ENCODE results near the gene SRRM2. TPM values are rescaled to one million over a fixed set of nuclear protein-coding genes. Genes with fewer than 3 reads are reported as not detected.
A peak's percentile ranks its signal among the peaks of the same experiment; 100 is the strongest.

Gene SRRM2
- total and polyA plus RNA-seq, 5 experiments from 2014 or later = 25.5 to 965 (median 110) TPM

DNA sequence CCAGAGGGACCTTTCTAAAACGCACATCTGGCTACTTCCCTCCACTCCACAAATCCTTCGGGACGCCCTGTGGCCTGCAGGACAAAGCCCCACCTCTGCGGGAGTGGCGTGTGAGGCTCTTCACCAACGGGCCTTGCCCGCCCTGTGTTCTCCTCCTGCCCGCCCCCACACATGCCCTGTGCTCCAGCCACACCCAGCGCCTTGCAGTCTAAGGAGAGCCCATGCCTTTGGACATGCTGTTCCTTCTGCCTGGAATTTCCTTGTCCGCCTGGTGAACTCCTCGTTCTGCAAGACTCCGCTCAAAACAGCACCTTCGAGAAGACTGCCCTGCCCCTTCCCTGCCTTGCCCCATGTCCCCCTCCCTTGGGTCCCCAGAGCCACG, 17.2 kb downstream of the SRRM2 start:
- Mint-ChIP-seq H3K9me3 (no peaks in the 10 kb centered on the region), H3K4me3 (peak overlapping the region in 3 of 10 donors; percentile 22 to 55 (median 33)), H3K4me1 (peaks cover 16 to 47% (median 28%) of the 10 kb centered on the region in 4 donors), H3K27me3 (no peaks in the 10 kb centered on the region), H3K36me3 (peaks cover 6 to 93% (median 34%) of the 10 kb centered on the region in 3 donors), H3K27ac (peak overlapping the region in 4 of 10 donors; percentile 78 to 90 (median 80))
- DNase-seq (no peak), ATAC-seq (peak in 1 of 2 donors; percentile 4)
- POLR2A ChIA-PET = interaction anchor here (0.7 to 0.8 kb wide), 2 partner anchors 16 to 17 kb away, joined by 3 to 4 read pairs; no protein-coding TSS in a partner anchor

DNA sequence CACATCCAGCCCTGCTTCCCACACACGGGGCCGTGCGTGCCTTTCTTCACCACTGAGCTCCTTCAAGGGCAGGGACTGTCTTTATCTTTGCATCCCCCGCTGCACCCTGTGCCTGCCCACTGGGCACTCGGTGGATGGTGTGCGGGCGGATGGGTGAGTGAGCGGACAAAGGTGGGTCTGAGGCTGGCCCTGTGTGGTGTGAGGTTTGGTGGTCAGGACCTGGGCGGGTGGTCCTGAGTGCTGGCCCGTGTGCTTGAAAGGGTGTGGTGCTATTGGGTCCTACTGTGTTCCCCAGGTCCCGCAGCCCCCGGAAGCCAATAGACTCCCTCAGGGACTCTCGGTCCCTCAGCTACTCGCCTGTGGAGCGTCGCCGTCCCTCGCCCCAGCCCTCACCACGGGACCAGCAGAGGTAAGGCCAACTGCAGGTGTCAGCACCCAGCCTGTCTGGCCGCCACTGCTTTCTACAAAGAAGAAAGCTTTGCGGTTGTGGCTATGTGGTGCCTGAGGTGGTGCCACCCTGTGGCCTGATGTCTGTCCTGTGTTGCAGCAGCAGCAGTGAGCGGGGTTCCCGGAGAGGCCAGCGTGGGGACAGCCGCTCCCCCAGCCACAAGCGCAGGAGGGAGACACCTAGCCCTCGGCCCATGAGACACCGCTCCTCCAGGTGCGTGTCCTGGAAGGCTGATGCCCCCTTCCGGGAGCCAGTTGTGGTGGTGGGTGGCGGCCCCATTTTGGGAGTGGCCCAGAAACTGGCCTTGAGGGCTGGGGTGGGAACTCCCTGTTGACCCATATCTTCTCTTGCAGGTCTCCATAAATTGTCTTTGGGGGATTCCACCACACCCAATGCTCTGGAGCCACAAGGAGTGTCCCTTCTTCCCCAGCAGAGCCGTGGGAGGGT, 17.9 kb downstream of the SRRM2 start:
- H3K36me3 Mint-ChIP-seq = peaks cover 6 to 91% (median 27%) of the 10 kb centered on the region in 3 donors
- H3K27me3 Mint-ChIP-seq = no peaks in the 10 kb centered on the region
- H3K4me3 Mint-ChIP-seq = peak overlapping the region in 3 of 10 donors; percentile 22 to 48 (median 22)
- POLR2A ChIA-PET = interaction anchor here (0.8 kb wide), 1 partner anchor 16 kb away, joined by 4 read pairs; no protein-coding TSS in a partner anchor
- no peaks in the 10 kb centered on the region for H3K9me3 Mint-ChIP-seq
- H3K27ac Mint-ChIP-seq = peak overlapping the region in 4 of 10 donors; percentile 50 to 93 (median 80)
- DNase-seq (peak in 1 of 10 donors; percentile 62), ATAC-seq (peak; percentile 5 to 39)
- H3K4me1 Mint-ChIP-seq = peaks cover 22 to 48% (median 27%) of the 10 kb centered on the region in 4 donors

DNA sequence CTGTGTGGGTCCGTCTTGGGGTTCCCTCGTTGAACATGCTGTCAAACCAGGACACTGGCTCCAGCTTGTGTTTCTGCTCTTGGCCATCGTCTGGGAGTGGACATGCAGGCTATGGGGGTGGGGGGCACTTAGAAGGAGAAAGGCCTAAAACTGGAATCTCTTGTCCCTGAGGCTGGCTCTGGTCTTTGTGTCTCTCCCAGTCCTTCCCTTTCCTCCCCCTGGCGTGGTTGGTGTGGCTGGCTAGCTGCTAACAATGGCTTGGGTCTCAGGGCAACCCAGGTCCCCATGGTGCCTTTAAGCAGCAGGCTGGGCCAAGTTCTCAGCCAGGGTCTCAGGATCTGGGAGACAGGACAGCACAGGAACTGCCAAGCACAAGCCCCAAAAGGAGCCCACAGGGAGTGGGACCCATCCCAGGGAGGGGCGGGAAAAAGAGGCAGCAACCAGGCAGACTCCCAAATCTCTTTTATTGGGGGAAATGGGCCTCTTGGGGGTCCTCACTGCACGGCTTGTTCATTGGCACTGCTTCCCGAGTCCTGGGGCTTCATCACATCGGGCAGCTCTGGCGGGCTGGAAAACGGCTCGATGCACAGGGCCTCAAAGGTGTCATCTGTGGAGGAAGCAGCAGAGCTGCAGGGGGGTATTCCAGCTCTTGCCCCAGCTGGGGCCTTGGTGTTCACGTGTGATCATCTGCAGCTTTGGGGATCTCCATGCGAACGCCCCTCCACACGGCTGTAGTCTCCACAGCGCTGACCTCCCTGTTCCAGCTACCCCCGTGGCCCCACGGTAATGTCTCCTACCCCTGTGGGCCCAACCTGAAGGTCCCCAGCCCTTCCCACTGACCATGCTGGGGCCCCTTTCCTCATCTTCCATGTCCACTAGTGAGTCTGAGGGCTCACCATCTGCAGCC, 19.3 kb downstream of the SRRM2 start:
- POLR2A ChIA-PET = interaction anchor here (0.6 to 1.2 kb wide), 3 partner anchors 12 to 20 kb away, joined by 3 to 5 read pairs (median 3); partner anchors contain the start of gene SRRM2
- H3K27me3 Mint-ChIP-seq = no peaks in the 10 kb centered on the region
- peak overlapping the region in 1 of 10 donors; percentile 51 for H3K4me3 Mint-ChIP-seq
- peak overlapping the region in 7 of 10 donors; percentile 21 to 93 (median 67) for H3K27ac Mint-ChIP-seq
- no peak for ATAC-seq
- peak in 1 of 10 donors; percentile 50 for DNase-seq
- no peaks in the 10 kb centered on the region for H3K9me3 Mint-ChIP-seq
- peaks cover 22 to 54% (median 36%) of the 10 kb centered on the region in 4 donors for H3K4me1 Mint-ChIP-seq
- peaks cover under 1 to 79% (median 14%) of the 10 kb centered on the region in 3 donors for H3K36me3 Mint-ChIP-seq

DNA sequence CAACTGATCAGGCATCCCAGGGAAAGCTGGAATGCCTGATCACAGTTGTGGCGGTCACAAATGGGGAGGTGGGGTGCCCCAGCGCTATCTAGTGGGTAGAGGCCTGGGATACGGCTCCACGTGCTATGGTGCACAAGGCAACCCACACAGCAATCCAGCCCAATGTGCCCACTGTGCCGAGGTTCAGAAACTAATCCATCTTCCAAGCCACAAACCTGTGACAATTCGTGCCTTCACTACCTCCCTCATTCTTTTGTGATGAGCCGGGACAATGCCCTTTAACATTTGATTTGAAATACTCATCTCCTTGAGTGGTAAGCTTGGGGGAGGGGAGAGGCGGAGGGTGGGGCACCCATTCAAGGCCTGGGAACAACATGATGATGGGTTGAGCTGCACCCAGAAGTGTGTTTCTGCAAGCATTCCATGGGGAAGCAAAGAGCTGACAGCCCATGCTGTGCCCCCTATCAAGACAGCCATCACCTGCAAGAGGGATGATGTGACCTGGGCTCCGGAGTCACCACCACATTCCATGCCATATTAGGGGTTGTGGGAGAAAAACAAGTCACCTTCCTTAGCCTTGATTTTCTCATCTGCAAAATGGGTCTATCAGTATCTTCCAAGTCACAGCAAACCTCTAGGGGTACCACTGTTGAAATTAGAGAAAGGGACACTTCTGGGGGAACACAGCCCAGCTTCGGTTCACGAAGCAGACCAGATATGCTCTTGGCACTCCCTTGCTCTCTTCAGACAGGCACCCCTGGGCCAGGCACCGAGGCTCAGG, 20.9 kb downstream of the SRRM2 start:
- ATAC-seq (no peak), DNase-seq (peak in 1 of 10 donors; percentile 51)
- H3K4me3 Mint-ChIP-seq = peak overlapping the region in 2 of 10 donors; percentile 6 to 10
- H3K36me3 Mint-ChIP-seq = peaks cover 0 to 63% (median 11%) of the 10 kb centered on the region in 3 donors
- peak overlapping the region in 9 of 10 donors; percentile 31 to 93 (median 56) for H3K27ac Mint-ChIP-seq
- no peaks in the 10 kb centered on the region for H3K9me3 Mint-ChIP-seq
- POLR2A ChIA-PET = interaction anchor here (0.6 to 8.2 kb wide), 4 partner anchors 10 to 619 kb away, joined by 3 to 128 read pairs (median 3); partner anchors contain the start of gene SRRM2
- H3K27me3 Mint-ChIP-seq = no peaks in the 10 kb centered on the region
- peaks cover 24 to 54% (median 42%) of the 10 kb centered on the region in 4 donors for H3K4me1 Mint-ChIP-seq

DNA sequence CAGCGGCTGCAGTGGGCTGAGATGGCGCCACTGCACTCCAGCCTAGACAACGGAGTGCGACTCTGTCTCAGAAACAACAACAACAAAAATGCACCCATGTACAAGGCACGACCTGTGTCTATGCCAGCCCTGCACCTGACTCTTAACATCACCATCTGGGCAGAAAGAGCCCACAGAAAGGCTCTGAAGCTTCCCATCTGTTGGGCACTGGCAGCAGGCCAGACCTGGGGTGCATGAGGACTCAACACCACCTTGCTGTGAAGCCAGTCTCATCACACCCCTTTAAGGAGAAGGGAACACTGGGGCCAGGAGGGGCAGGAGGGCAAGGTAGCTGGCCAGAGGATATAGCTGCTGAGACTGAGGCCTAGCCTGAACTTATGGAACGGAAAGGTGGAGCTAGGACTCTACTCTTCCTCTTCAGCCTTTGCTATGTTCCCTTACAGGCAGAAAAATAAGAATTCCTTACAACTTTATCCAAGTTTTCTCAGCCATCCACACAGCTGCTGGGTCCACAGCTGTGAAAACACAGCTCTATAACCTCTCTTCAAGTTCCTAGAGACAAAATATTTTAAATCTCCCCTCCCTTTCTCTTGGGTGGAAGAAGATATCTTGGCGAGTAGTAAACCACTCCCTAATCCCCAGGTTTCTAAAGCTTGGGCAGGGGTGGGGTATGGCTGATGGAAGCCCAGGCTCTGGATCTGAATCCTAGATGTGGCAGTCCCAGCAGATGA, 21.9 kb downstream of the SRRM2 start:
- POLR2A ChIA-PET = interaction anchor here (0.6 to 8.2 kb wide), 5 partner anchors 11 to 620 kb away, joined by 3 to 128 read pairs (median 3); partner anchors contain the start of gene SRRM2
- Mint-ChIP-seq H3K9me3 (no peaks in the 10 kb centered on the region), H3K4me1 (peaks cover 28 to 59% (median 48%) of the 10 kb centered on the region in 4 donors), H3K27ac (peak overlapping the region in 8 of 10 donors; percentile 15 to 59 (median 44)), H3K36me3 (peaks cover 0 to 53% (median 11%) of the 10 kb centered on the region in 3 donors), H3K27me3 (no peaks in the 10 kb centered on the region), H3K4me3 (peak overlapping the region in 6 of 10 donors; percentile 10 to 89 (median 27))
- ATAC-seq (no peak), DNase-seq (no peak)

DNA sequence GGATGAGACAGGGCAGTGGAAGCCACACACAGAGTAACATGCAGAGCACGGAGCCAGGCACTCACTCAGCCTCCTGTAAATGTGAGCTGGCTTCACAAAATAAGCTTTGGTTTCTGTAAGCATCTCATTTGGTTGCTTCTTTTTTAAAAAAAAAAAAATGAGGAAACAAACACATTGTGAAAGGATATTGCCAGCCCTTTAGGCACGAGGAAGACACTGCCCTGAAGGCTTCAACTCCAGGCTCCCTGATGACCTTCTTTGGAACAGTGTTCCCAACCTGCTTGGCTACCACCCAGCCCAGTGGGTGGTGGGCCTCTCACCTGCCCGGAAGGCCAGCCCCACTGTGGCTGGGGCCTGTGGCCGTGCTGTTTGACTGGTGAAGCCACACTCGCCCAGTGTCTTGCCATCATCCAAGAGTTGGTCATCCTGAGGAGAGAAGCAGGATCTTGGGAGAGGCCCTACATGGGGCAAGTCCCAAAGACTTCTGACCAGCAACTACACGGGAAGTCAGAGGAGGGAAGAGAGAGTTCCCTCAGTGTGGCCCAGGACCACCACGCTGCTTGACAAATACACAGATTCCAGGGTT, 22.8 kb downstream of the SRRM2 start:
- Mint-ChIP-seq H3K36me3 (peaks cover 0 to 44% (median 5%) of the 10 kb centered on the region in 3 donors), H3K27ac (peak overlapping the region in 9 of 10 donors; percentile 17 to 96 (median 70)), H3K9me3 (no peaks in the 10 kb centered on the region), H3K4me1 (peaks cover 28 to 63% (median 51%) of the 10 kb centered on the region in 4 donors), H3K4me3 (peak overlapping the region; percentile 39 to 97 (median 90)), H3K27me3 (no peaks in the 10 kb centered on the region)
- ATAC-seq (no peak), DNase-seq (no peak)
- POLR2A ChIA-PET = interaction anchor here (1.0 to 8.2 kb wide), 5 partner anchors 9 to 93 kb away, joined by 3 to 128 read pairs (median 6); partner anchors contain the start of genes KCTD5 and SRRM2

DNA sequence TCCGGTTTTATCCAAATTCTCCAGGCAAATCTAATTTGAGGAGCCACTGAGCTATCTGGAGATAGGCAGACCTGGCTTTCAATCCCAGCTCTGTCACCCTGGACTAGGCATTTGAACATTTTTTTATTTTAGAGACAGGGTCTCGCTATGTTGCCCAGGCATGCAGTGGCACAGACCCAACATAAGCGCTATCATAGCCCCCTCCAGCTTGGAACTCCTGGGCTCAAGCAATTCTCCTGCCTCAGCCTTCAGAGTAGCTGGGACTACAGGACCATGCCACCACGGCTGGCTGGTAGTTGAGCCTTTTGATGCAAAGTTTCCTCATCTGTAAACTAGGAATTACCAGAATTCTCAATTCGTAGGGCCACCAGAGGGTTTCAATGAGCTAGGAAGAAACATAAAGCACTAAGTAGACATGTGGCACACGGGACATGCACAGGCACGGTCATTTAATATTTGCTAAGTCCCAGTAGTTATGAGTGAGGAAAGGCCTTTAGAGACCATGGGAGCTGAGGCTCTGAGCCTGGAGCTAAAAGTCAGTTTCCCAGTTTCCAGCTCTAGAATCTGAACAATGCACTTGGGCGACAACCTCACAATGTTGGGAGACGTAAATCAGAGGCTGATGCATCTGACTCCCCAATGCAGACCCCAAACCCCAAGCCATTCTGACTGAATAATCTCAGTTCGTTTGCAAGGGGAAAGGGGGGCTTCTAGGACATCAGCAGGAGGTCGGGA, 23.5 kb downstream of the SRRM2 start:
- Mint-ChIP-seq H3K4me1 (peaks cover 28 to 65% (median 52%) of the 10 kb centered on the region in 4 donors), H3K4me3 (peak overlapping the region; percentile 84 to 97 (median 91)), H3K9me3 (no peaks in the 10 kb centered on the region), H3K36me3 (peaks cover 0 to 37% (median 5%) of the 10 kb centered on the region in 3 donors), H3K27me3 (no peaks in the 10 kb centered on the region), H3K27ac (peak overlapping the region; percentile 70 to 96 (median 92))
- POLR2A ChIA-PET = interaction anchor here (1.3 to 8.2 kb wide), 6 partner anchors 10 to 94 kb away, joined by 3 to 128 read pairs (median 8); partner anchors contain the start of genes KCTD5 and SRRM2
- peak in 1 of 10 donors; percentile 6 for DNase-seq
- no peak for ATAC-seq

DNA sequence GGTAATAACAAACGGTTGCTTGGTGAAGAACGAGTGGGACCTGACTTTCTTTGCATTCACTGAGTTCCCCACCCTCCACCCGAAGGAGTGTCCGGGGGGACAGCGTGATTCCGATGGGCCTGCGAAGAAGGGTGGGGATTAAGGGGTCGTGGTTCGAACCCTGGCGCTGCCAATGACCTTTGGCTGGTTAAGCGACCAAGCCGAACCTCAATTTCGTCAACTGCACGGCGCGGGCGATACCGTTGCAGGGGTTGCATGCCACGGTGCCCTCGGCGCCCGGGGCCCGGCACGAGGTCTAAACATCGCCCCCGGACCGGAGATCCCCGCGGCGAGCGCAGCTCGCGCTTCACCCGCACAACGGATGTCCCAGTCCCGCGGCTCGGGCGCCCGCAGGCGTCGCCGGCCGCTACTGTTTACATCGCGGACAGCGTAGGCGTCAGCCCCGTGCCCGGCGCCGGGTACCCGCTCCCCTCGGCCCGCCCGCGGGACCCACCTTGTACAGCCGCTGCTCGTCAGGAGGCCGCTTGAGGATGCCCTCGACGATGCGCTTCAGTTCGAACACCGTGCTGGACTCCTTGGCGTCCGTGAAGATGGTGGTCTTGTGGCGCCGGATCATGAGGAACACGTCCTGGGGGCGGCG, 24.2 kb downstream of the SRRM2 start:
- Mint-ChIP-seq H3K9me3 (no peaks in the 10 kb centered on the region), H3K36me3 (peaks cover 0 to 30% (median 5%) of the 10 kb centered on the region in 3 donors), H3K4me3 (peak overlapping the region; percentile 84 to 97 (median 91)), H3K27ac (peak overlapping the region; percentile 88 to 96 (median 92)), H3K27me3 (no peaks in the 10 kb centered on the region), H3K4me1 (peaks cover 27 to 62% (median 50%) of the 10 kb centered on the region in 4 donors)
- peak; percentile 28 to 43 for ATAC-seq
- POLR2A ChIA-PET = interaction anchor here (1.3 to 8.2 kb wide), 12 partner anchors 9 to 244 kb away, joined by 3 to 128 read pairs (median 8); partner anchors contain the start of genes FLYWCH1, KCTD5 and SRRM2
- peak in 5 of 10 donors; percentile 22 to 66 (median 33) for DNase-seq

DNA sequence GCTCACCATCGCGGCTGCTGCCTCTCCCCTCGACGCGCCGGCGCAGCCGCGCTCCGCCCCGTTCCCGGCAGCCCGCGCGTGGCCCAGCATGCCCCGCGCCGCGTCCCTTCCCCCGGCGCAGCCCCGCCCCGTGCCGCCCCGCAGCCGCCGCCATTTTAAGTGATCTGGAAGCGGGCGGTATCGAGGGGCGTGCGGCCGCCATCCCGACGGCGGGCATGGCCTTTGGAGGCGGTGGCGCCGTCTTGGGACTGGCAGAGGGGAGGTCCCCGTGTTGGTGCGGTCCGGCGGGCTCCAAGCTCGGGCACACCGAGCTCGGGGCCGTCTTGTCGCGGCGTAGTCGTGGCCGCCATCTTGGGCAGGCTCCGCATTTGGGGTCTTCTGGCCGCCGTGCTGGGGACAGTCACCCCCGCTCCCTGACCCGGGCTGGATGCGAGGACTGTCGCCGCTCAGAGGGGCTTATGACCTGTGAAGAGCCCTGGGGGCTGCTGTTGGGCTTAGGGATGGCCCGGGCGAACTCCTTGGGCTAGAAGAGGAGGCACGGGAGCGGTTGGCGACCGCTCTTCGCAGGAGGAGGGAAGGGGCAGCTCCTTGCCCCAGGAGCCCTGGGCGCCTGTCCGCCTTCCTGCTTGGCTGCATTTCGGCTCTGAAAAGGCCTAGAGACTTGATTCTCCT, 24.9 kb downstream of the SRRM2 start, which contains the start of gene ELOB:
TSS of gene ELOB (minus strand) at position 50 of the 672 bp plus-strand sequence. CDS start at position 9, 41 bp downstream.
- Mint-ChIP-seq H3K4me1 (peaks cover 23 to 58% (median 48%) of the 10 kb centered on the region in 4 donors), H3K9me3 (no peaks in the 10 kb centered on the region), H3K36me3 (peaks cover 0 to 23% (median 3%) of the 10 kb centered on the region in 3 donors), H3K4me3 (peak within 1 kb of the TSS; percentile 89 to 97 (median 96)), H3K27ac (peak within 1 kb of the TSS; percentile 96 to 99 (median 99)), H3K27me3 (no peaks in the 10 kb centered on the region)
- POLR2A ChIA-PET = interaction anchor here (1.0 to 8.2 kb wide), 18 partner anchors 8 to 813 kb away, joined by 3 to 128 read pairs (median 6); partner anchors contain the start of genes FLYWCH1, FLYWCH2, HCFC1R1 and KCTD5
- peak; percentile 81 to 93 (median 88) for DNase-seq
- peak; percentile 82 to 89 for ATAC-seq
